Epidermal melanocyte (primary cell): ENCODE measurements around the gene EPHB2.
"Not testable (repeated sequence)": the region's sequence is repeated elsewhere in the genome, so short reads cannot be mapped to it uniquely, and the experiment has no call there.

ENCODE experiments used
- DNase-seq: peaks from one replicate; pipeline ENCODE4 v3.0.0; 2011; ENCODE audit warnings: low spot score; ENCODE audit not compliant: insufficient read length

The EPHB2 gene

DNA sequence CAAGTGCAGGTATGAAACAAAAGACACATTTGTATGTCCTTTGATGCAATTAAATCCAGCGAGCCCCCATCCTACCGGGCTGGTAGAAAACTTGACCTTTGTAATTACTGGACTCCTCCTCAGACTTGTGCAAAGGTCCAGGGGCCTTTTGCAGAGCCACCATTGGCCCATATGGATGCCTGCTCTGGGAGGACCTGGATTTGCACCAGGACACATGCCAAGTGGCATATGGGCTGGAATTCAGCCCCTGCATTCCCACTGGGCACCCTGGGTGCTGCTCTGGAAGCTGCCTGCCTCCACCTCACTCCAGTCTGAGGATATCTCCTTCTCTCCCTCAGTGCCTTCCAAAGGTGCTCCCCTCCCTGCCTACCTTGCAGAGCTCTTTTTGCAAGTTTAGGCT lies 226.0 kb downstream of the EPHB2 start:
- no peak for DNase-seq

DNA sequence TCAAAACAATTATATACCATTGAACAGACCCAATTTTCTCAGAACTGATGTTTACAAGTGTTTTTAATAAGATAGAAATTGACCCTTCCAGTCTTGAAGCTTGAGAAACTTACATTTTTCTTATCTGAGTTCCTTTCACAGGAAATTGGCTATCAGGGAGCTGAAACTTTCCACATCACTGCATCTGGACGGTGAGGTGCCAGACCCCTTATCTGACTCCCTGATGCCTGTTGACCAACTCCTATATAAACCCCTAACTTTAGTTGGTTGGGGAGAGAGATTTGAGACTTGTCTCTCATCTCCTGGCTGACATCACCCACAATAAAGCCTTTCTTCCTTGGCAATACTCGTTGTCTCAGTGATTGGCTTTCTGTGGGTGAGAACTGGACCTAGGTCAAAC lies 230.6 kb downstream of the EPHB2 start:
- no peak for DNase-seq

DNA sequence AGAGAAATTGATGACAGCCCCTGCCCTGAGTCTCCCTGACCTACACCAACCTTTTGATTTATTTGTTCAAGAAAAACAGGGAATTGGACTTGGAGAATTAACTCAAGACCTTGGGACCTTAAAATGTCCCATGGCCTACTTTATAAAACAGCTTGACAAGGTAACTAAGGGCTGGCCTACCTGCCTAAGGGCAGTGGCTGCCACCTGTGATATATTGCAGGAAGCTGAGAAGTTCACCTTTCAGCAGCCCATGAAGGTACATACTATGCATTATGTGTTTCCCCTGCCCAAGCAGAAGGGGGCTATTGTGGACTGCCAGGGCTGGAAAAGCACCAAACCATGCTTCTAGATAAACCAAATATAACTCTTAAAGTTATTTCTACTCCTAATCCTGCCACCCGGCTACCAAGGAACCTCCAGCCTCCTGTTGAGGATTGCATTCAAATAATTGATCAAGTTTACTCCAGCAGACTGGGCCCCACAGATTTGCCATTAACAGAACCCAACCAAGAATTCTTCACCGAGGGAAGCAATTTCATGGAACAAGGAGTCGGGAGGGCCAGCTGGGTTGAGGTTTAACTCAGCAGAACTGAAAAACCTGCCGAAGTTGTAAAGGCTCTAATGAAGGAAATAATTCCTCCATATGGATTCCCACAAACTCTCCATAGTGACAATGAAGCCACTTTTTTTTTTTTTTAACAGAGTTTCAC lies 233.9 kb downstream of the EPHB2 start:
- DNase-seq: no peak

DNA sequence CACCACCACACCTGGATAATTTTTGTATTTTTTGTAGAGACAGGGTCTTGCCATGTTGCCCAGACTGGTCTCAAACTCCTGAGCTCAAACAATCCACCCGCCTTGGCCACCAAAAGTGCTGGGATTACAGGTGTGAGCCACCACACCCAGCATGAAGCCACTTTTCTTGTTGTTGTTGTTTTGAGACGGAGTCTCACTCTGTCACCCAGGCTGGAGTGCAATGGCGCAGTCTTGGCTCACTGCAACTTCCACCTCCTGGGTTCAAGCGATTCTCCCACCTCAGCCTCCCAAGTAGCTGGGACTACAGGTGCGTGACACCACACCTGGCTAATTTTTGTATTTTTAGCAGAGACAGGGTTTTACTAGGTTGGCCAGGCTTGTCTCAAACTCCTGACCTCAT lies 234.5 kb downstream of the EPHB2 start:
- not testable (repeated sequence) for DNase-seq

DNA sequence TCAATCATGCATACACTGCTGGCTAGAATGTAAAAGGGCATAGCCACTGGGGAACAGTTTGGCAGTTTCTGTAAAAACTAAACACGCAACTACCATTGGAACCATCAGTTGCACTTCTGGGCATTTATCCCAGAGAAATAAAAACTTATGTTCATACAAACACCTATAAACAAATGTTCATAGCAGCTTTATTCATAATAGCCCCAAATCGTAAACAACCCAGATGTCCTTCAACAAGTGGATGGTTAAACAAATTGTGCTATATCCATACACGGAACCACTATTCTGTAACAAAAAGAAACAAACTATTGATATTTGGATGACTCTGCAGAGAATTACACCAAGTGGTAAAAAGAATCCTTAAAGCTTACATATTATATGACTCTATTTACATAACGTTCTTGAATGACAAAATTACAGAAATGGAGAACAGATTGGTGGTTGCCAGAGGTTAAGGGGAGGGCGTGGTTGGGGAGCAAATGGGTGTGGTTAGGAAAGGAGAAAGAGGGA lies 239.2 kb downstream of the EPHB2 start:
- DNase-seq: no peak

DNA sequence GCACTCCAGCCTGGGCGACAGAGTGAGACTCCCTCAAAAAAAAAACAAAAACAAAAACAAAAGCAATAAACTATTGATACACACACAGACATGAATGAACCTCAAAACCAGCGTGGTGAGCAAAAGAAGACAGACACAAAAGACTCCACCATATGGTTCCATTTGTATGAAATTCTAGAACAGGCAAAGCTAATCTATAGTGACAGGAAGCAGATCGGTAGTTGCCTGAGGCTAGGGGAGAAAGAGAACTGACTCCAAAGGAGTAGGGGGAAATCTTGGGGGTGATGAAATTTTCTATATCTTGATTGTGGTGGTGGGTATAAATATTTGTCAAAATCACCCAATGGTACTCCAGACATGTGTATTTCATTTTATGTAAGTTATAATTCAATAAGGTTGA lies 241.2 kb downstream of the EPHB2 start:
- DNase-seq: no peak

DNA sequence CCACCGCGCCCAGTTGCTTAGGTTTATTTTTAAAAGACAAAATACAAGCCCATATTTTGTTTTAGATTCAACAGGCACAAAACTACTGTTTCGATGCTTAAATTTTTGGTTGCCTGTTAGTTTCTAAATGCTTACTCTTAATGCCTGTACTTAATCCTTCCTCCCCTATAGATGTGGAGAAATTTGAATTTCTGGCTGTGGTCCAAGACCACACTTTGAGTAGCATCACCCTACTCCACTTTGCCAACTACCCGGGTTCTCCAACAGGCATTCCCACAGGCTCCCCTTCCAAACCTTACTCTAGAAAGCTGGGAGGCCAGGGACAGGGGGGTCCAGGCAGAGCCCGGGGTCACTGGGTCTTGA lies 242.0 kb downstream of the EPHB2 start:
- no peak for DNase-seq

DNA sequence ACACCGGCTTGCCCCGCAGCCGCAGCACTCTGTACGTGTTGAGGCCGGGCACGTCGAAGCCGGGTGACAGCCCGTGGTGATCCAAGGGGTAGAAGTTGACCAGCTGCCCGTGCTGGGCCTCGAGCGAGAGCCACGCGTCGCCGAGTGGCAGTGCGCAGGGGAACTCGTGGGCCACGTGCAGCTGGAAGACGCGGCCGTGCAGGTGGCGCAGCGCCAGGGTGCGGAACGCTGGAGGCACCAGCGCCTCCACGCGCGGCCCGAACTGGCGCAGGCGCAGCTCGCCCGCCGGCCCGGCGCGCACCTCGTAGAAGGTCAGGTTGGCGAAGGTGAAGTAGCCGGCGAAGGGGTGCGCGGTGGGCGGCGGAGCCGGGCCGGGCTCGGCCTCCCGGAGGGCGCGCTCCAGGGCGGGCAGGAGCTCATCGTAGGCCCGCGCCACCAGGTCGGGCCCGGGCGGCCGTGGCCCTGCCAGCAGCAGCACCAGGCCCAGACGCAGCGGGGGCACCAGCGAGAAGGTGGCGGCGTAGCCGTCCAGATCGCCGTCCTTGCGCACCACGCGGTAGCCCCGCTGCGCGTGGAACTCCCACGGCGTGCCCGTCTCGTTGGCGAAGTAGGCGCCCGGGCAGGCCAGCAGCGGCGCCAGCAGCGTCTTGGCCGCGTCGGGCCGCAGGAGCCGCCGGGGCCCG lies 242.6 kb downstream of the EPHB2 start:
- DNase-seq: no peak

DNA sequence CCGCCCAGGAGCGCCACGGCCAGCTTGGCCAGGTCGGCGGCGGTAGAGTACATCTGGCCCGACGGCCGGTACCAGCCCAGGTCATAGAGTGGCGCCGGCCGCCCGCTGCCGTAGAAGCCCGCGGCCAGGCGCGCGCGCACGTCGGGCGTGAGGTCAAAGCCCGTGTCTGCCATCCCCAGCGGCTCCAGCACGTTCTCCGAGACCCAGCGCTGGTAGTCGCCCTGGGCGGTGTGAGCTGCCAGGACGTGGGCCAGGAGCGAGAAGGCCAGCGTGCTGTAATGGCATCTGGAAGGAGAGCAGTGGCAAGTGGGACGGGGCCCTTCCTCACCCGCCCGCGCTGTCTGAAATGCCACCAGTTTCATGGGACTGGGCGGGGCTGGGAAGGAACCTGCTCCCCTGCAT lies 243.1 kb downstream of the EPHB2 start:
- no peak for DNase-seq

DNA sequence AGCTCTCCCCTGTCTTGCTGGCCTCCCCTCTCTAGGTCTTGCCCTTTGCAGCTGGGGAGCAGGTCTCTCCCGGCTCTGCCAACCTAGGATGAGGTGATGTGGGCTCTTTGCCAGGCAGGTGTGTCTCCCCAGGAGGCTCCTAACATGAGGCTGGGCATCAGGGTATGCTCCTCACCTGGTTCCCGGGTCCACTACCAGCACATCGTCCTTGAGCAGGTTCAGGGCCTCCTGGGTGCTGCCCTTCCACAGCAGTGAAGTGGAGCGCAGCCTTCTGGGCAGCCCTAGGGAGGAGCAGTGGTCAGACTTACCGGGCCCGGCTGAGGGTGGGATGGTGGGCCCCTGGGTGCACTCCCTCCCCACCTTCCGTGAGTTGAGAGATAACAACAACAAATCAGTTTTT lies 244.5 kb downstream of the EPHB2 start:
- DNase-seq: no peak

DNA sequence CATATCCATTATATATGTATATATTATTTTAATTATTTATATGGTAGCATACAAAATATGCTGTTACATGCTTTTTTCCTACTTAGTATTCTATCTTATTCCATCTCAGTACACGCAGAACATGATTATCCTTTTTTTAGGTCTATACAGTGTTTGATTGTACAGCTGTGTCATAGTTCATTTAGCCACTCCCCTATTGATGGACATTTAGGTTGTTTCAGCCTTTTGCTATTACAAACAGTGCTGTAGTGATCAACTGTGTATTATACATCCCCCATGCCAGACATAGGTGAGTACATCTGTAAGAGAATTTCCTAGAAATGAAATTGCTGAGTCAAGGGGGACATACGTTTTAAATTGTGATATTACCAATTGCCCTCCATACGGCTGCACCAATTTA lies 246.4 kb downstream of the EPHB2 start:
- DNase-seq: no peak

DNA sequence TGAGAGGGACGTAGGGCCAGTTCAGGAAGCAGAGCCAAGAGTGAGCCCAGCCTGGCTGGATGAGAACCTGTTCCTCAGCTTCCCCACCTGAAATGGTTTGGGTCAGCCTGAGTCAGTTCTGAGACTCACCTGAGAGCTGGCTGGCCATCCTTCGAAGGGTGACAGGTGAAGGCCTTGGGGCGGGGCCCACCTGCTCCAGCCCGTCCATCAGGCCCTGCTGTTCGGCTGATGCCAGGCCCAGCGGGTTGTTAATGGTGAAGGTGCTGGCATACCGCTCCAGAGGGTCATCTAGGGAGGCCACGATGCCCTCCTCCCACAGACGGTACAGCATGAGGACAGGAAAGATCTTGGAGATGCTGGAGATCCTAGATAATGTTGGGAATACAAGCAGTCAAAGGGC lies 247.9 kb downstream of the EPHB2 start:
- DNase-seq: no peak

DNA sequence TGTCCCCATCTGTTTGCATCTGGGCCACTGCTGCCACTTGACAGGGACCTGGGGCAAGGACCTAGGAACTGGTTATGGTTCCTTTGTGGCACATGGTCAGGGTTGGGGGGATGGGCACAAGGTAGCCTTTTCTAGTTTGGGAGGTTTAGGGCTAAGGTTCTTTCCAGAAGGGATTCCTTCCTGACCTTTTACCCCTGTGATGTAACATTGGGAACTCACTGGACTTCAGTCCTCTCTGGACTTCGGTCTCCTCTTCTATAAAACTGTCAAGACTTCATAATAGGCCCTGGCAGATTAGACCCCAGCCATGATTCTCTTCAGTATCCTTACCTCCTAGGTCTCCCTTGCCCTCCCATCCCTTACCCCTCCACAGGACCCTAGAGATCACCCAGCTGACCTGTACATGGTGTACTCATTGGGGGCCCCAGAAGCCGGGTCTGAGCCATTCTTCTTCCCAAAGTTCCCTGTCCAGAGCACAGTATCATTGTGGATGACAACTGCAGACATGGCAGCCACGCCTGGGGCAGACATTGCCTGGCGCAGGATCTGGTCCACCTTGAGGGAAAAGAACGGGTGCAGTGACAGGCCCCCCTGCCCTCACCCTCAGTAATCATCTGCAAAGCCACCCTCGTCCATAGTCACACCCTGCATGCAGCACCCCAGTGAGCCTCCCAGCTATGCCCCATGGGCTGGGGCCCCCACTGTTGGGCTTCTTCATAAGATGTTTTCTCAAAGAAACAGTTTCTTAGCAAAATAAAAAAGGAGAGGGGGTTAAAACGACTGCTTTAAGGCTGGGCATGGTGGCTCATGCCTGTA lies 249.1 kb downstream of the EPHB2 start:
- no peak for DNase-seq

DNA sequence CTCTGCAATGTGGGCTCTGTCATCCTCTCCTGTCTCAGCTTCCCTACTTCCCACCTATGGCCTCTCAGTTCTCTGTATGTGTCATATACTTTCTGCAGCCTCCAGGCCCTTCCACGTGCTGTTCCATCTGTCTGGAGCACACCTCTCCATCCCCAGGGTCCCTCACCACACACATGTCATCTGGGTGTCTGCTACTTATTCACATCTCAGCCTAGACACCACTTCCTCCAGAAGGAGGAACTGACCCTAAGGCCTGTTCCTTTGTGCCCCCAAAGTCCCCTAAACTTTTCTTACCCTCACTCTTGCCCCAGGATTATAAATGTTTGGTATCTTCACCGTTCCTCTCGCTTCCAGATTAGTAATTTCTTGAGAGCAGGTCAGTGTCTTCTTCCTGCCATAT lies 251.9 kb downstream of the EPHB2 start:
- no peak for DNase-seq

DNA sequence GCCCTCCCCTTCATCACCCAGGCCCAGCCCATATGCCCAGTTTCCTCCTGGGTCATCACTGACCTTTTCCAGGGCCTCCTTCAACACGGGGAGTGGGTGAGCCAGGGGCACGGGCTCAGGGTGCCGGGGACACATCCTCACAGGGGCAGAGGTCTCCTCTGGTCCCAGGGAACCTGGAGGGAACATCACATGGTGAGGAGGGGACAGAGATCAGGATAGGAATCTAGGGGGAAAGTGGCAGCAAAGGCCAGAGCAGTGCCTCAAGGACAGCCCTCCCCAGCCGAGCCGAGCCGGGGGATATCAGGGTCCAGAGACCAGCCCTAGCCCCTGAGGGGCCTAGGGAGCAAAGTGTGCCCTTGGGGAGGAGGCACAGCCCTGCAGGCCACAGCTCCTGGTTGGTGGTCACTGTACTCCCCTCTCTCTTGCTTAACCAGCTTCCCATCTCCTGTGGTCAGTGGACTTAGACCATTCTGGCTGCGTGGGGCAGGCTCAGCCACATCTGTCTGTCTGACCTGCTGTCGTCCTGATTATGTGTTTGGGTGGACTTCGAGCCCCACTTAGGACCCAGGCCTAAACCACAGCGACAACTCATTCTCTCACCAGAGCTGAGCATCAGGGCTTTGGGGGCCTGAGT lies 252.5 kb downstream of the EPHB2 start:
- no peak for DNase-seq

DNA sequence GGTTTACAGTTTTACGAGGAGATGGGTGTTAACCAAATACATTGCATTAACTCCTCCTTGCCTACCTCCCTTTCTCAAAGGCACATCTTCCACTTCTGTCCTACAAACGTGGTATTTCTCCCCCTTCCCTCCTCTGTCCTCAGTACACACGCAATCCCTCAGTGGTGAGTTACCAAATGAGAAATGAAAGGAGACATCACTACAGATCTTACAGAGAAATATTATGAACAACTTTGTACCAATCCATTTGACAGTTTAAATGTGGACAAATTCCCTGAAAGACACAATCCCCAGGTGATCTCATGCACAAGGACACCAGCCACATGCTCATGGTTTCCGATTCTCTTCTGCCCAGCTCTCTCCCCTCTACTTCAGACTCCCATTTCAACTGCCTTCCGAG lies 255.7 kb downstream of the EPHB2 start:
- no peak for DNase-seq

DNA sequence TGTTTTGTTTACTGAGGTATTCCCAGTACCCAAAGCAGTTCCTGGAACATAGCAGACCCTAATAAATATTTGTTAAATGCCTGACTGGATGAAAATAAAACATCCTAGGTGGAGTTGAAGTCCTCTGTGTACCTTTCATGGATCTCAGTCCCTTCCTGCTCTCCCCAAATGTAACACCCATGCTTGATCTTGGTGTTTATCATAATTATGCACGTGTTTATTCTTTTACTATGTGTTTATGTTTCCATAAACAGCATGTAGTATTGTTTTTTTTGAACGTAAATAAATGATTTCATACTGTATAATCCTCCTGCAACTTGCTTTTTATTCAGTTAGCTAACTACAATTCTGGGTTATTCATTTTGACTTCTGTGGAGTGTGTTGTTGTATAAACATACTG lies 257.2 kb downstream of the EPHB2 start:
- no peak for DNase-seq

DNA sequence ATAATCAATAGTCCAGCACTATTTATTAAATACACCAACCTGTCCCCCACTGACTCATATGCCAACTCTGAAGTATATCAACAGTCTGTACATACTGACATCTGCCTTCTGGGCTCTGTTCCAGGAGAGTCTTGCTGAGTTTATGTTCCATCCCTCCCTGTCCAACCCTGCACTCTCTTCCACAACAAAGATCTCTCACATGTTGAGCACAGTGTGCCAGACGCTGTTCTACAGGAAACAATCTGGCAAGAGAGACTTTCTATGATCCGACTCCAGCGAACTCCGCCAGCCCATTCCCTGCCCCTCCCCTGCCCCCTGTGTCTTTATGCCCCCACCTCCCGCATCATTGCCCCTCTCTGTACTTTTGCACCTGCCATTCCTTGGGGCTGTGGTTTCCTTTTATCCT lies 258.7 kb downstream of the EPHB2 start:
- DNase-seq: no peak

DNA sequence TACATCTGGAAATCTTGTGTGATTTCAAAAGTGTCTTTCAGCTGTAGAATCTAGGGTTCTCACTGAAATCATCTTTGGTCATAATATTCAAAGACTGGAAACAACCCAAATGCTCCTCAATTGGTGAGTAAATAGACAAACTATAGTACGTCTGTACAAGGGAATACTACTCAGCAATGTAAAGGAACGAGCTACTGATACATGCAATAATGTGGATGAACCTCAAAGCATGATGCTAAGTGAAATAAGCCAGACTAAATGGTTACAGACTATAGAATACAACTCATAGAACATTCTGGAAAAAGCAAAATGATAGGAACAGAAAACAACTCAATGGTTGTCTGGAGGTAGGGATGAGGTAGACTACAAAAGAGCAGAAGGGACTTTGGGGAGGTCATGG lies 259.5 kb downstream of the EPHB2 start:
- DNase-seq: no peak
